HUES64 (cell line): Measurements from ENCODE around the gene MTA3.

Experiments
- H3K27ac ChIP-seq: 2 replicates; pipeline ENCODE4 v1.7.0; 2013; ENCODE audit warnings: low read depth, low read length, inconsistent platforms
- H3K27me3 ChIP-seq: 2 replicates; pipeline ENCODE4 v1.6.1; 2013; ENCODE audit warnings: mild to moderate bottlenecking, low read length; ENCODE audit not compliant: insufficient read depth
- H3K36me3 ChIP-seq: 2 replicates; pipeline ENCODE4 v1.6.1; 2013; ENCODE audit warnings: mild to moderate bottlenecking, low read length; ENCODE audit not compliant: insufficient read depth
- H3K4me1 ChIP-seq: 2 replicates; pipeline ENCODE4 v1.6.1; 2013; ENCODE audit warnings: mild to moderate bottlenecking, low read length, moderate library complexity; ENCODE audit not compliant: insufficient read depth
- H3K4me3 ChIP-seq: 2 replicates; pipeline ENCODE4 v1.5.1; 2013; ENCODE audit warnings: mild to moderate bottlenecking, low read length, moderate library complexity
- H3K9ac ChIP-seq: 2 replicates; pipeline ENCODE4 v1.6.1; 2013; ENCODE audit warnings: mild to moderate bottlenecking, low read depth, low read length
- H3K9me3 ChIP-seq: 2 replicates; pipeline ENCODE4 v1.6.1; 2013; ENCODE audit warnings: low read depth, low read length; ENCODE audit not compliant: insufficient read depth
- WGBS: fragments of 150-250, 120-280 bp; methylation state at CpG from one replicate; pipeline ENCODE4 v1.1.7; 2013; ENCODE audit warnings: missing lambda C conversion rate; 5-methylcytosine and 5-hydroxymethylcytosine counted together

The MTA3 gene

GRCh38 chr2:42788882-42789281 lies 220.4 kb downstream of the MTA3 start:
- Histone ChIP-seq H3K27ac (no peak overlapping the region), H3K4me3 (no peak overlapping the region), H3K9ac (no peak overlapping the region), H3K4me1 (peaks cover 8% of the 10 kb centered on the region), H3K36me3 (no peaks in the 10 kb centered on the region), H3K9me3 (no peaks in the 10 kb centered on the region), H3K27me3 (peaks cover 23% of the 10 kb centered on the region)
- 69% methylated on average over 4 of the region's 4 CpGs for WGBS

- peaks cover 13% of the 10 kb centered on the region for H3K4me1 ChIP-seq
- no peak overlapping the region for H3K27ac ChIP-seq
- H3K9me3 ChIP-seq: no peaks in the 10 kb centered on the region
- WGBS: 88% methylated on average over 2 of the region's 2 CpGs
- H3K9ac ChIP-seq: no peak overlapping the region
- H3K27me3 ChIP-seq: peaks cover 23% of the 10 kb centered on the region
- H3K4me3 ChIP-seq: no peak overlapping the region
- no peaks in the 10 kb centered on the region for H3K36me3 ChIP-seq
These were observed 221.3 kb downstream of the MTA3 start for GRCh38 chr2:42789751-42790150.

DNA sequence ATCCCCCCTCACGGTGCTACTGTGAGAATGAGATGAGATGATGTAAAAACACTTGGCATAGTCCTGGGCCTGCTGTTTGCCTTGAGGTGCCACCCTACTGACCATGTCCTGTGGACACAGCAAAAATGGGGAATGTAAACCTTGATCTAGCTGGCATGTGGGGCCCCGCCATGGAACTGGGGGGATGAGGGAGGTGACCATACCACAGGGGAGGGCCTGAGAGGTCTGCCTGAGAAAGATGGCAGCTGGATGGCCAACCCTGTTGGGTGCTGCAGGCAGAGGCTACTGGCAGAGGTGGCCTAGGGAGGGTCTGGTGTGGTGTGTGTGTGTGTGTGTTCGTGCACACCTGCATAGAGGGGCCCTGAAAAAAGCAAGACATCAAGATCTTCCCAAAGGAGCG lies 223.2 kb downstream of the MTA3 start:
- WGBS: 69% methylated on average over 4 of the region's 4 CpGs
- Histone ChIP-seq H3K27ac (no peak overlapping the region), H3K27me3 (peaks cover 23% of the 10 kb centered on the region), H3K9ac (no peak overlapping the region), H3K36me3 (no peaks in the 10 kb centered on the region), H3K4me1 (peaks cover 16% of the 10 kb centered on the region), H3K9me3 (no peaks in the 10 kb centered on the region), H3K4me3 (peak overlapping the region; percentile 73)

DNA sequence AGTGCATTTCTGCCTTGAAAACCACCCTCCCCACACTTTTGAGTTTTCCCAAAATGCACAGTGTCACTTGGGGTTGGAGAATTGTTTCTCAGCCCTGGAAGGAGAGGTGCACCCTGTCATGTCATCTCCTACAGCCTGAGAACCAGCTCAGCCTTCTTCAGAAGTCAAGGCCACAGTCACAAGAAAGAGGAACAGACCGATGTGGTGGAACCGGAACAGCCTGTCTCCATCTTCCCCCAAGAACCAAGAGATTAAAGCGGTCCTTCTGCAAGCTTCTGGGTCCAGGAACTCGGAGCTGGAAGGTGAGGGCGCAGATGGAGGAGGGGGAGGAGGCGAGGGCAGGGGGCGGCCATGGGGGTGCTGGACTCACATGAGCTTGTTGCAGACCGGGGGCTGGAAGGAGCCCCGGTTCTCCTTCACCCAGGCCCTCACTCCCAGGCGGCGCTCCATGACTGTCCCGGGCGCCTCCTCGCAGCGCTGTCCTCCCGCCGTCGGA lies 223.7 kb downstream of the MTA3 start:
- Histone ChIP-seq H3K27ac (no peak overlapping the region), H3K9me3 (no peaks in the 10 kb centered on the region), H3K9ac (peak overlapping the region; percentile 82), H3K4me1 (peaks cover 16% of the 10 kb centered on the region), H3K36me3 (no peaks in the 10 kb centered on the region), H3K4me3 (peak overlapping the region; percentile 73), H3K27me3 (peaks cover 23% of the 10 kb centered on the region)
- WGBS: 12% methylated on average over 18 of the region's 18 CpGs

DNA sequence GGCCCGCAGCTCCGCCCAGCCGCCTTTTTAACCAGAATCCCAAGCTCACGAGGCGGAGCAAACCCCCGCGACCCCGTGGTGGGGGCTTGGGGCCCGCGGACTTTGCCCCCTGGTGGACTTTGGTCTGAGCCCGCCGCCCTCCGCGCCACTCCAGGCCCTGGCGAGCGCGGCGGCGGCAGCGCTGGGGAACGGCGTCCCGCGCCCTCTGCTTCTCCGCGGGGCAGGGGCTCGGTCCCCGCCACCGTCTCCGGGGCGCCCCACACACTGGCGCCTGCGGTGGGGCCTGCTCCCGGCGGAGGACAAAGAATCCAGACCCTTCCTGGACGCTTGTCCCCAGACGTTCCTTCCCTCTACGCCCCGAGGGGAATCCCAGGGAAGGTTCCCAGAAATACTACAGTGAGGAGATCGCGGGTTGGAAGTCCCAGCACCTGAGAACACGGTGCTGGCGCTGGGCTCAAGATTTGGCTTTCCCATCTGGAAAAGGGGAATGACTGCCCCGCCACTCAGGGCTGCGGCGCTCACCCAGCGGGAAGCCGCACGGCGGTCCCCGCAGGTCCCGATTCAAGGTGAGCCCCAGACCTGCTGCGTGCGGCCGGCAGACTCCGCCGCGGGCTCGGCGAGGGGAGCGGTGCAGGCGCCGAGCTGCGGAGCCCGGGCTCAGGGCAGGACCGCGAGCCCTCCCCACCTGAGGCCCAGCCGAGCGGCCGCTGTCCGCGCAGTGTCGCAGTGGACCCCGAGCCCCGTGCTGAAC lies 224.3 kb downstream of the MTA3 start, which contains the start of gene HAAO:
TSS of gene HAAO (minus strand) at position 1 of the 751 bp plus-strand sequence. CDS start 47 bp downstream, outside the sequence.
- Histone ChIP-seq H3K4me1 (peaks cover 16% of the 10 kb centered on the region), H3K36me3 (no peaks in the 10 kb centered on the region), H3K9me3 (no peaks in the 10 kb centered on the region), H3K9ac (peak within 1 kb of the TSS; percentile 82), H3K27ac (peak within 1 kb of the TSS; percentile 37; the same call in 1 of the 2 replicates), H3K4me3 (peak within 1 kb of the TSS; percentile 73), H3K27me3 (peaks cover 23% of the 10 kb centered on the region)
- under 1% methylated on average over 75 of the region's 75 CpGs for WGBS

GRCh38 chr2:42793334-42794270 lies 225.2 kb downstream of the MTA3 start:
- Histone ChIP-seq H3K36me3 (no peaks in the 10 kb centered on the region), H3K27me3 (peaks cover 23% of the 10 kb centered on the region), H3K27ac (no peak overlapping the region), H3K9ac (peak overlapping the region; percentile 82), H3K4me3 (peak overlapping the region; percentile 73), H3K9me3 (no peaks in the 10 kb centered on the region), H3K4me1 (peaks cover 16% of the 10 kb centered on the region)
- 17% methylated on average over 22 of the region's 22 CpGs for WGBS

DNA sequence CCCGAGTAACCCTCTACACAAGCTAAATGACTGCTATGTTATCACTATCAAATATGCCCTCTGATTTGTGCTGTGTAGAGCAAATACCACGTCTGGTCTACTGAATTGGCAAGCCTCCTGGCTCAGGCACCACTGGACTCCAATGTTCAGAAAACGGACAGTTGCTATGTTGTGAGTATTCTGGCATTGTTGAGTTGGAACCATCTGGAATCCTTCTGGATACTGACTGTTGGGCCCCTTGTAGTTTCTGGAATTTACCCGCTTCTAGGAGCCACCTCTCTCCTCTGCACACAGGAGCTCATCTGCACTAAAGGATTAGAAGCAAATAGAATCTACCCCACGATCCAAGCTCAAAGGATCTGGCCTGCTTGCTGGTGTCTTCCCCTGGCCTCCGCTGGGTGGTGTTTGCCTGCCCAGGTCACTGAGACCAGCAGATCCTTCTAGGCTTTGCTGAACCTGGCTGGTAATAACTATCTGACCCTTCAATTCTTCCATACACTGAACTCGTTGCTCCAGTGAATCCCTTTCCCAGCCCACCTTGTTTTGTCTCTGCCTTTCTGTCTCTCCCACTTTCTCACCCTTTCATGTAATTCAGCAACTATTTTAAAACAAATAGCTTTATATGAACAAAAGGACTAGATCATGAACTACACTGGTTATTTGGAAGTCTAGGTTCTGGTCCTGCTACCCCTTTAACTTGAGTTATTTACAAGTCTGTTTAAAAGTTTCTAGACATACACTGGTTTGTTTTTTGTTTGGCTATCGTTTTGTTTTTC lies 226.0 kb downstream of the MTA3 start:
- WGBS: 59% methylated on average over 8 of the region's 8 CpGs
- no peak overlapping the region for H3K27ac ChIP-seq
- H3K9ac ChIP-seq: no peak overlapping the region
- peak overlapping the region; percentile 73; the same call in 1 of the 2 replicates for H3K4me3 ChIP-seq
- H3K4me1 ChIP-seq: peaks cover 16% of the 10 kb centered on the region
- no peaks in the 10 kb centered on the region for H3K36me3 ChIP-seq
- H3K9me3 ChIP-seq: no peaks in the 10 kb centered on the region
- H3K27me3 ChIP-seq: peaks cover 23% of the 10 kb centered on the region

- WGBS: 92% methylated on average over 5 of the region's 6 CpGs
- Histone ChIP-seq H3K36me3 (no peaks in the 10 kb centered on the region), H3K9ac (no peak overlapping the region), H3K9me3 (no peaks in the 10 kb centered on the region), H3K27ac (no peak overlapping the region), H3K4me1 (peaks cover 16% of the 10 kb centered on the region), H3K4me3 (no peak overlapping the region), H3K27me3 (peaks cover 23% of the 10 kb centered on the region)
These were observed 226.8 kb downstream of the MTA3 start for GRCh38 chr2:42795275-42795674.

GRCh38 chr2:42795841-42796301 lies 227.4 kb downstream of the MTA3 start:
- Histone ChIP-seq H3K4me1 (peaks cover 16% of the 10 kb centered on the region), H3K9ac (no peak overlapping the region), H3K27me3 (peaks cover 23% of the 10 kb centered on the region), H3K27ac (no peak overlapping the region), H3K4me3 (no peak overlapping the region), H3K36me3 (no peaks in the 10 kb centered on the region), H3K9me3 (no peaks in the 10 kb centered on the region)
- 61% methylated on average over 3 of the region's 3 CpGs for whole genome bisulfite sequencing

- Histone ChIP-seq H3K4me3 (no peak overlapping the region), H3K27ac (no peak overlapping the region)
- 99% methylated on average over 6 of the region's 7 CpGs for WGBS
These were observed 228.2 kb downstream of the MTA3 start for GRCh38 chr2:42796427-42797248.

More at GRCh38 chr2:42796427-42797248, 228.2 kb downstream of the MTA3 start:
- Histone ChIP-seq H3K27me3 (peaks cover 15% of the 10 kb centered on the region), H3K4me1 (peaks cover 16% of the 10 kb centered on the region), H3K9ac (no peak overlapping the region), H3K9me3 (no peaks in the 10 kb centered on the region), H3K36me3 (no peaks in the 10 kb centered on the region)
